Measurements from ENCODE around the gene RALGAPB. TPM values are rescaled to one million over a fixed set of nuclear protein-coding genes. Genes with fewer than 3 reads are reported as not detected.

The RALGAPB gene
- total RNA-seq, 4 donors from 2014 or later: 28.1 to 42.2 (median 34.7) TPM

DNA sequence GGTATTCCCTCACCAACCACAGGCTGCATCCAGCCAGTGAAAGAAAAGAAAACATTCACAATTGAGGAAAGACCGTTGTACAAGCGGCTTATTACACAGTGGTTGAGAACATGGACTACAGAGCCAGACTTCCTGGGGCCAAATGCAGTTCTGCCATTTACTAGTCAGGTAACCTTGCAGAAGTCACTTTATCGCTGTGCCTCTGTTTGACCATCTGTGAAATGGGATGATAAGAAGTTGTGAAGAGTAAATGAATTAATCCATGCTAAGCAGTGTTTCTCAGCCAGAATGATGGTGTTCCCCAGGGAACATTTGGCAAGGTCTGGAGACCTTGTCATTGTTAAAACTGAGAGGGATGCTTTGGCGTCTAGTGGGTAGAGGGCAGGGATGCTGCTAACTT lies 143.8 kb downstream of the RALGAPB start:
- no peak for TF ChIP-seq CTCF (IDR thresholded peaks at IDR 0.05; ENCODE audit: low read depth)

DNA sequence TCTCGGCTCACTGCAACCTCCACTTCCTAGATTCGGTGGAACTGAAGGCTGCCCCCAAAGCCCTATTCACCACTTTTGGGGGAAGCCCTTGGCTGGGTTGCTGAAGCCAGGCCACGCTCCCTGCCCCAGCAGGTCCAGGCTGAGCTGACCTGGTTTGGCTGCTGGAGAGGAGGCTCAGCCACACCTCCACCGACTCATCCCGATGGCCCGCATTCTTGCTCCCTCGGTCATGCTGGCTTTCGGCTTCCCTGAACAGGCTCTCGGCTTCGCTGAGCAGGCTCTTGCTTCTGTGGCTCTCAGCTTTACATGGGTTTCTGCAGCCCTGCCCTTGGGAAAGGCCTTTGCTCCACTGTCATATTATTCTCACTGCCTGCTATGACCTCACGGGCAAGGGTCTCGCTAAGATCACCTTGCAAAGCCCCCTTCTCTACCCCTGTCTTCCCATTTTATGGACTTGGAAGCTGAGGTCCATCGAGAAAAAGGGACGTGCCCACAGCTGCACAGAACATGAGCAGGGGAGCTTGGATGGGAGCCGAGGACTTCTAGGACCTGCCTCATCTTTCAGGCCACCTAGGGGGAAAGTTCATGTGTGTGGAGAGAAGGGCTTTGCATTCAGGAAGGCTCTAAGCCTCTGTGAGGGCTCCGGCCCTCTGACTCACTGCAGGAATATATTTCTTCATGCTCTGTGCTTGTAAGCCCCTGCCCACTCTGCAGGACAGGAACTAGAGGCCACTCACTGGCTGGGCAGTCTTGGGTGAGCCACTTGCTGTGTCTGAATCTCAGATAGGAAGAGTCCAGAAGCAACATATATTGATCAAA lies 144.6 kb downstream of the RALGAPB start:
- no peak for TF ChIP-seq CTCF (IDR thresholded peaks at IDR 0.05; ENCODE audit: low read depth)

GRCh38 chr20:38617830-38618196 lies 145.2 kb downstream of the RALGAPB start:
- no peak for TF ChIP-seq CTCF (IDR thresholded peaks at IDR 0.05; ENCODE audit: low read depth)

DNA sequence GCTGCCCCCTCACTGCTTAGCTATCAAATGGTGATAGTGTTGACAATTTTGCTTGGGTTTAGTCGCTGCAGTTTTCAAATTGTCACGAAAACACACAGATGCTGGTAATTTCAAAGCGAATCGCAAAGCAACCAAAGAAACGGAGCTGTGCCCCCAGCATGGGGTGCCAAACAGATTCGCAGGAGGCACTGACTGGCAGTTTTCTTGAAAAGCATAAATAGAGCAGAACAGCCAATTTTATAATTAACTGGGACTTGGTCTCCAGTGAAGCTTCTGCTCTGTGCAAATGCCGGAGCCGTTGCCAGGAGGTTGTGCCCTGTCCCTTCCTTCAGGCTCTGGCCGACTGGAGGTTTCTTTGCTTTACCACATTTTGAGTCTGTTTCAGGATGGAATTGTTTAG lies 147.8 kb downstream of the RALGAPB start:
- no peak for TF ChIP-seq CTCF (IDR thresholded peaks at IDR 0.05; ENCODE audit: low read depth)

DNA sequence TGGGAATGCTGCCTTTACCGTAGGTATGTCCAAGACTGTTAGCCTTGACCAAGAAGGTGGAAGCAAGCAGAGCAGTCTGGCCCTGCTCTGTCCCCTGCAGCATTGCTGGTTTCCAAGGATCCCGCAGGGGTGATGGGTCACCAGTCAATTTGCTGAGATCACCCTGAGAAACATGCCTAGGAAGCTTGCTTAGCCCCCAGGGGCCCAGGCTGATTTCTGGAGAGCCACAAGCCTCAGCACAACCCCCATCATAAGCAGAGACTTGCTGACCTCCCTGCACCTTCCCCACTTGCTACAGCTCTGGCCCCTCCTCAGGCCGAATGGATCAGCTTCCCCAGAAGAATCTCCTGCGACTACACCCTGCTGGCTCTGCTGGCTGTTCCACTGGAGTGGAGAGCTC lies 150.4 kb downstream of the RALGAPB start:
- no peak for TF ChIP-seq CTCF (IDR thresholded peaks at IDR 0.05; ENCODE audit: low read depth)

GRCh38 chr20:38624084-38624483 lies 151.4 kb downstream of the RALGAPB start:
- TF ChIP-seq CTCF (IDR thresholded peaks at IDR 0.05; ENCODE audit: low read depth): no peak

- TF ChIP-seq CTCF (IDR thresholded peaks at IDR 0.05; ENCODE audit: low read depth): no peak
These were observed 153.3 kb downstream of the RALGAPB start for GRCh38 chr20:38625896-38626295.

Measured in subcutaneous adipose tissue (tissue), 4 donors.